HepG2 (cell line): ENCODE data around the gene SUPT4H1. TPM values are rescaled to one million over a fixed set of nuclear protein-coding genes. Genes with fewer than 3 reads are reported as not detected.

Source experiments
- KAT7 ChIP-seq: IDR thresholded peaks from 2 replicates; pipeline ENCODE4 v1.6.1; 2018; ENCODE audit warnings: borderline replicate concordance, missing compliant biosample characterization
- KDM5A ChIP-seq: fragments of 200-600 bp; sonication (generic); IDR thresholded peaks from 2 replicates; pipeline ENCODE4 v1.7.0; 2018; ENCODE audit warnings: antibody characterized with exemption, mild to moderate bottlenecking, low read length, borderline replicate concordance
- MBNL3 ChIP-seq: fragments of 250-450 bp; sonication (Bioruptor Pico); conservative IDR thresholded peaks from 2 replicates; pipeline ENCODE4 v1.8.0; 2022; ENCODE audit warnings: mild to moderate bottlenecking, inconsistent platforms
- PHB2 ChIP-seq: fragments of 450-650 bp; IDR thresholded peaks from 2 replicates; pipeline ENCODE4 v1.6.1; 2018; ENCODE audit not compliant: partially characterized antibody
- SP5 ChIP-seq: IDR thresholded peaks from 2 replicates; pipeline ENCODE4 v1.6.1; 2016; ENCODE audit warnings: low read depth, borderline replicate concordance
- TAF1 ChIP-seq: sonication (generic); formaldehyde crosslinking; IDR thresholded peaks from 2 replicates; pipeline ENCODE4 v1.4.0; 2020; ENCODE audit warnings: missing genetic modification reagents
- ZNF232 ChIP-seq: sonication (generic); formaldehyde crosslinking; IDR thresholded peaks from 2 replicates; pipeline ENCODE4 v1.4.0; 2020; ENCODE audit warnings: missing genetic modification reagents, borderline replicate concordance
- ZNF33A ChIP-seq: sonication (generic); formaldehyde crosslinking; IDR thresholded peaks from 2 replicates; pipeline ENCODE4 v1.5.1; 2020; ENCODE audit warnings: missing genetic modification reagents, mild to moderate bottlenecking, moderate library complexity, borderline replicate concordance
- ZNF367 ChIP-seq: sonication (generic); formaldehyde crosslinking; IDR thresholded peaks from 2 replicates; pipeline ENCODE4 v1.4.0; 2020; ENCODE audit warnings: missing genetic modification reagents, borderline replicate concordance
- ZNF446 ChIP-seq: sonication (generic); formaldehyde crosslinking; IDR thresholded peaks from 2 replicates; pipeline ENCODE4 v1.5.0; 2020; ENCODE audit warnings: mild to moderate bottlenecking, missing genetic modification reagents
- ZNF724P ChIP-seq: sonication (generic); formaldehyde crosslinking; IDR thresholded peaks from 2 replicates; pipeline ENCODE4 v1.8.0; 2022; ENCODE audit warnings: missing genetic modification reagents, borderline replicate concordance
- polyA plus RNA-seq, 8 experiments: library from polyadenylated mRNA; depleted of rRNA in 3 of 8; stranded (reverse) in 7 of 8; unstranded in 1 of 8; fragments of >200 nt; fragmentation: Illumina TruSeq in 4 of 8; extraction: Trizol in 4 of 8; gene quantifications; 2 replicates each; pipeline versions ENCODE4 v1.2.1 to v1.2.3, GENCODE V29; 2011 to 2016; ENCODE audit warnings: low read depth in 4 of 8, missing spikeins in 1 of 8, mixed read lengths in 1 of 8; ENCODE audit not compliant: insufficient read depth in 1 of 8
- total RNA-seq, 5 experiments: library from RNA; depleted of rRNA; stranded (reverse); fragments of >200 nt; fragmentation: Illumina TruSeq; extraction: Trizol; gene quantifications; 2 replicates each; pipeline ENCODE4 v1.2.3, GENCODE V29; 2016; ENCODE audit warnings: low read depth in 1 of 5
- TF ChIP-seq, protein P1 (sequence below): sonication (generic); formaldehyde crosslinking; IDR thresholded peaks from 2 replicates; pipeline ENCODE4 v1.5.1; 2020; ENCODE audit warnings: mild to moderate bottlenecking, missing genetic modification reagents
- TF ChIP-seq, protein P2 (sequence below): sonication (generic); formaldehyde crosslinking; IDR thresholded peaks from 2 replicates; pipeline ENCODE4 v1.9.0; 2021; ENCODE audit warnings: missing genetic modification reagents, mild to moderate bottlenecking, borderline replicate concordance
- TF ChIP-seq, protein P3 (sequence below): sonication (generic); IDR thresholded peaks from 2 replicates; pipeline ENCODE4 v1.6.1; 2016; ENCODE audit warnings: low read depth, borderline replicate concordance
- TF ChIP-seq, protein P4 (sequence below): sonication (generic); formaldehyde crosslinking; IDR thresholded peaks from 2 replicates; pipeline ENCODE4 v1.8.1; 2023; ENCODE audit warnings: mild to moderate bottlenecking, moderate library complexity, missing genetic modification reagents
- TF ChIP-seq, protein P5 (sequence below): conservative IDR thresholded peaks from 2 replicates; pipeline ENCODE4 v1.6.1; 2018; ENCODE audit warnings: missing genetic modification reagents
- TF ChIP-seq, protein P6 (sequence below): sonication (generic); formaldehyde crosslinking; IDR thresholded peaks from 2 replicates; pipeline ENCODE4 v1.8.0; 2022; ENCODE audit warnings: mild to moderate bottlenecking, missing genetic modification reagents
- TF ChIP-seq, protein P7 (sequence below): sonication (generic); formaldehyde crosslinking; IDR thresholded peaks from 2 replicates; pipeline ENCODE4 v1.4.0; 2020; ENCODE audit warnings: mild to moderate bottlenecking, missing genetic modification reagents

SUPT4H1 gene
- total and polyA plus RNA-seq, 2 of the 13 experiments (the other 11 are each of a cell fraction or from before 2014, with no cell fraction given), result 155 to 244 TPM

DNA sequence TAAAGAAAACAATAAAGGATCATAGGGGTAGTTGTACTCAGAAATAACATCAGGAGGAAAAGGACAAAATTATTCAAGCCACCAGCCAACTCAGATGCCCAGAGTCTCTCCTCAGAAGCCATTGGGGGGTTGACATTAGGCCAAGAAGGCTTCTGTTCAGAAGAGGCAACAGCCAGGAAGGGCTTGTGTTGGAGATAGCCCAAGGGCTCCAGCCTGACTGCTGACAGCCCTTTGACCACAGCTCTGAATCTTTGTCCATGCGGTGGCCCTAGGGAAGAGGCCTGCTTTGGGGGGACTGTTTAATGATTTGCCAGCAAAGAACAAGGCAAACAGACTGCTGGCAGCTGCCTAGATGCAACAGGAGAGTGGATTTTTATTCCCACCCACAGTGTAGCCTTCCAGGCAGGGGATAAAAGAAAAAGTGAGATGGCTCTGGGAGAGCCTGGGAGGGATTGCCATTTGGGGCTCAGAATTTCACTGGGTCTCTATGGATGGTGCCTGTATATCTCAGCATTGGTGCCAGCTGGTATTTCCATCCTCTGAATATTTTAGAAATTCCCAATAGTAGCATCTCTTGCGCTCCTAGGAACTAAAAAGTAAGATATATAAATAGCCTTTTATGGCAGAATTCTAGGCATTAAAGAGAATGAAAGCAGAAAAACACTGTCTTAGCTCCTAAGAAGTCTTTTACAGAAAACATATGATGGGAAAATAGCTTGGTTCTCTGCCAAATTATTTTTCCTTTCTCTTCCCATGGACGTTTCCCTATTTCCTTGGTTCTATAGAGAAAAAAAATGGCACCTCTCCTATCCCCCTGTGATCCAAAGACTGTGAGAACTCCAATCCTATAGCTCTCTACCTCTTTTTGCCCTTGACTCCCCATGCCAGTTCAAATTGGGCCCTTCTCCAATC lies 29.4 kb upstream of the SUPT4H1 start (continued):
- TF ChIP-seq, protein P1, sequence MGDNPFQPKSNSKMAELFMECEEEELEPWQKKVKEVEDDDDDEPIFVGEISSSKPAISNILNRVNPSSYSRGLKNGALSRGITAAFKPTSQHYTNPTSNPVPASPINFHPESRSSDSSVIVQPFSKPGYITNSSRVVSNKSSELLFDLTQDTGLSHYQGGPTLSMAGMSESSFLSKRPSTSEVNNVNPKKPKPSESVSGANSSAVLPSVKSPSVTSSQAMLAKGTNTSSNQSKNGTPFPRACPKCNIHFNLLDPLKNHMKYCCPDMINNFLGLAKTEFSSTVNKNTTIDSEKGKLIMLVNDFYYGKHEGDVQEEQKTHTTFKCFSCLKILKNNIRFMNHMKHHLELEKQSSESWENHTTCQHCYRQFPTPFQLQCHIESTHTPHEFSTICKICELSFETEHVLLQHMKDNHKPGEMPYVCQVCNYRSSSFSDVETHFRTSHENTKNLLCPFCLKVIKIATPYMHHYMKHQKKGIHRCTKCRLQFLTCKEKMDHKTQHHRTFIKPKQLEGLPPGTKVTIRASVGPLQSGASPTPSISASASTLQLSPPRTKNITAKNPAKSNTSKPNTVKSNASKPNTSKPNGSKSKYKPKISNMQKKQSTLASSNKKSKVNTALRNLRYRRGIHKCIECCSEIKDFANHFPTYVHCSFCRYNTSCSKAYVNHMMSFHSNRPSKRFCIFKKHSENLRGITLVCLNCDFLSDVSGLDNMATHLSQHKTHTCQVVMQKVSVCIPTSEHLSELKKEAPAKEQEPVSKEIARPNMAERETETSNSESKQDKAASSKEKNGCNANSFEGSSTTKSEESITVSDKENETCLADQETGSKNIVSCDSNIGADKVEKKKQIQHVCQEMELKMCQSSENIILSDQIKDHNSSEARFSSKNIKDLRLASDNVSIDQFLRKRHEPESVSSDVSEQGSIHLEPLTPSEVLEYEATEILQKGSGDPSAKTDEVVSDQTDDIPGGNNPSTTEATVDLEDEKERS (CRISPR knock-in tag), result peak; percentile 85; the same call in 1 of the 2 replicates
- TF ChIP-seq KDM5A (no peak; the same call in 1 of the 2 replicates), ZNF33A (peak; percentile 89; the same call in 1 of the 2 replicates), TAF1 (CRISPR knock-in tag) (peak; percentile 88), ZNF724P (CRISPR knock-in tag) (no peak), MBNL3 (CRISPR knock-in tag) (no peak), KAT7 (CRISPR knock-in tag) (peak; percentile 89; the same call in 1 of the 2 replicates), PHB2 (no peak), ZNF367 (CRISPR knock-in tag) (no peak), SP5 (peak; percentile 72; the same call in 1 of the 2 replicates), ZNF446 (CRISPR knock-in tag) (no peak), ZNF232 (CRISPR knock-in tag) (peak; percentile 82; the same call in 1 of the 2 replicates)
- TF ChIP-seq, protein P2, sequence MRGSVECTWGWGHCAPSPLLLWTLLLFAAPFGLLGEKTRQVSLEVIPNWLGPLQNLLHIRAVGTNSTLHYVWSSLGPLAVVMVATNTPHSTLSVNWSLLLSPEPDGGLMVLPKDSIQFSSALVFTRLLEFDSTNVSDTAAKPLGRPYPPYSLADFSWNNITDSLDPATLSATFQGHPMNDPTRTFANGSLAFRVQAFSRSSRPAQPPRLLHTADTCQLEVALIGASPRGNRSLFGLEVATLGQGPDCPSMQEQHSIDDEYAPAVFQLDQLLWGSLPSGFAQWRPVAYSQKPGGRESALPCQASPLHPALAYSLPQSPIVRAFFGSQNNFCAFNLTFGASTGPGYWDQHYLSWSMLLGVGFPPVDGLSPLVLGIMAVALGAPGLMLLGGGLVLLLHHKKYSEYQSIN, result no peak
- TF ChIP-seq, protein P3, sequence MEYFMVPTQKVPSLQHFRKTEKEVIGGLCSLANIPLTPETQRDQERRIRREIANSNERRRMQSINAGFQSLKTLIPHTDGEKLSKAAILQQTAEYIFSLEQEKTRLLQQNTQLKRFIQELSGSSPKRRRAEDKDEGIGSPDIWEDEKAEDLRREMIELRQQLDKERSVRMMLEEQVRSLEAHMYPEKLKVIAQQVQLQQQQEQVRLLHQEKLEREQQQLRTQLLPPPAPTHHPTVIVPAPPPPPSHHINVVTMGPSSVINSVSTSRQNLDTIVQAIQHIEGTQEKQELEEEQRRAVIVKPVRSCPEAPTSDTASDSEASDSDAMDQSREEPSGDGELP, result peak; percentile 80
- TF ChIP-seq, protein P4, sequence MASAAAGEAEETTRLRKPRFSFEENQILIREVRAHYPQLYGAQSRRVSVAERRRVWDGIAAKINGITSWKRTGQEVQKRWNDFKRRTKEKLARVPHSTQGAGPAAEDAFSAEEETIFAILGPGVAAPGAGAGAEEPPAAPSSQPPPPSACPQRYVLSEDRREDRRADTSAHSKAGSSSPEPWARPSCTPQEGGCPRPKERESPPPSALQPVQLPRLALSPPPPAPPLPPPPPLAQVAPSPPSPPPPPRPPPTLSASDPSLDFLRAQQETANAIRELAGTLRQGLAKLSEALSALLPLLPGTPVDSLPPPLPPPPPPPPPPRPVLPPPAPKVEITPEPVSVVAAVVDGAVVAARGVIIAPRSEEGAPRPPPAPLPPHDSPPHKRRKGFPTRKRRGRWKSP (CRISPR knock-in tag), result peak; percentile 72; the same call in 1 of the 2 replicates
- TF ChIP-seq, protein P5, sequence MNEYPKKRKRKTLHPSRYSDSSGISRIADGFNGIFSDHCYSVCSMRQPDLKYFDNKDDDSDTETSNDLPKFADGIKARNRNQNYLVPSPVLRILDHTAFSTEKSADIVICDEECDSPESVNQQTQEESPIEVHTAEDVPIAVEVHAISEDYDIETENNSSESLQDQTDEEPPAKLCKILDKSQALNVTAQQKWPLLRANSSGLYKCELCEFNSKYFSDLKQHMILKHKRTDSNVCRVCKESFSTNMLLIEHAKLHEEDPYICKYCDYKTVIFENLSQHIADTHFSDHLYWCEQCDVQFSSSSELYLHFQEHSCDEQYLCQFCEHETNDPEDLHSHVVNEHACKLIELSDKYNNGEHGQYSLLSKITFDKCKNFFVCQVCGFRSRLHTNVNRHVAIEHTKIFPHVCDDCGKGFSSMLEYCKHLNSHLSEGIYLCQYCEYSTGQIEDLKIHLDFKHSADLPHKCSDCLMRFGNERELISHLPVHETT (CRISPR knock-in tag), result no peak
- TF ChIP-seq, protein P6, sequence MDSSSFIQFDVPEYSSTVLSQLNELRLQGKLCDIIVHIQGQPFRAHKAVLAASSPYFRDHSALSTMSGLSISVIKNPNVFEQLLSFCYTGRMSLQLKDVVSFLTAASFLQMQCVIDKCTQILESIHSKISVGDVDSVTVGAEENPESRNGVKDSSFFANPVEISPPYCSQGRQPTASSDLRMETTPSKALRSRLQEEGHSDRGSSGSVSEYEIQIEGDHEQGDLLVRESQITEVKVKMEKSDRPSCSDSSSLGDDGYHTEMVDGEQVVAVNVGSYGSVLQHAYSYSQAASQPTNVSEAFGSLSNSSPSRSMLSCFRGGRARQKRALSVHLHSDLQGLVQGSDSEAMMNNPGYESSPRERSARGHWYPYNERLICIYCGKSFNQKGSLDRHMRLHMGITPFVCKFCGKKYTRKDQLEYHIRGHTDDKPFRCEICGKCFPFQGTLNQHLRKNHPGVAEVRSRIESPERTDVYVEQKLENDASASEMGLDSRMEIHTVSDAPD (CRISPR knock-in tag), result no peak
- TF ChIP-seq, protein P7, sequence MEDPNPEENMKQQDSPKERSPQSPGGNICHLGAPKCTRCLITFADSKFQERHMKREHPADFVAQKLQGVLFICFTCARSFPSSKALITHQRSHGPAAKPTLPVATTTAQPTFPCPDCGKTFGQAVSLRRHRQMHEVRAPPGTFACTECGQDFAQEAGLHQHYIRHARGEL, result no peak
